ENCODE results near the gene CTSW.

CTSW gene

GRCh38 chr11:65906602-65907001, 27.0 kb downstream of the CTSW start:
- no peak for DNase-seq

DNA sequence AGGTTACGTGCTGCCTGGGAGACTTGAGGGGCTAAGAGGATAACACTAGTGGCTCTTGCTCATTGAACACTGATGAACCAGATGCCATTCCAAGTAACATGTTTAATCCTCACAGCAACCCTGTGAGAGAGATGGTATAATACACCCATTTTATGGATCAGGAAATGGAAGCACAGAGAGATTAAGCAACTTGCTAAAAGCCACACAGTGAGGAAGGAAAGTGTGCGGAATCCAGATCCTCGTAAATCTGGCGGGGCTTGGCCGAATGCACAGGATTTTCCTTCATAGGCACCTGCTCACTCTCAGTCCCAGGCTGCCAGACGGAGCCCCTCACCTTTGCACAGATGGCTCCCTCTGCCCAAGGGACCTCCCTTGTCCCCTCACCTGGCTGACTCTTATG, 28.2 kb downstream of the CTSW start:
- DNase-seq = no peak

- peak; percentile 67 for DNase-seq
Observed at GRCh38 chr11:65911682-65912568, 32.3 kb downstream of the CTSW start.

GRCh38 chr11:65912845-65913244, 33.2 kb downstream of the CTSW start:
- no peak for DNase-seq

- no peak for DNase-seq
Observed at GRCh38 chr11:65915101-65915820, 35.6 kb downstream of the CTSW start.

DNA sequence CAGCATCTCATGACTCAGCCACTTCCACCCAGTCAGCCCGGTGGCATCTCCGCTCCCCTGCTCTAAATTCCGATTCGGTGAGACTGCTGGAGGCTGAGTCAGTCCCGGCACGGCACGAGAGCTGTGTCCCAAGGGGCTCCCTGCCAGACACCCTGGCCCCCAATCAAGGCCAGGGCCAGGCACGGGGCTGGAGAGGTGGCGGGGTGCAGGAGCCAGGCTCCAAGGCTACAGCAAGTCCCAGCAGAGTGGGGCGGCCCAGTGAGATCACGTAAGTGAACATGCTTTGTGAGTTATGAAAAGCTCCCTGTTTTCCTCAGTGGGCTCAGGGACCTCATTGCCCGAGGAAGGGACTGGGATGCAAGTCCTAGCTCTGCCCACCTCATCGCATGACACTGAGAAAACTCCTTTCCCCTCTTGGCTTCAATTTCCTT, 36.2 kb downstream of the CTSW start:
- no peak for DNase-seq

DNA sequence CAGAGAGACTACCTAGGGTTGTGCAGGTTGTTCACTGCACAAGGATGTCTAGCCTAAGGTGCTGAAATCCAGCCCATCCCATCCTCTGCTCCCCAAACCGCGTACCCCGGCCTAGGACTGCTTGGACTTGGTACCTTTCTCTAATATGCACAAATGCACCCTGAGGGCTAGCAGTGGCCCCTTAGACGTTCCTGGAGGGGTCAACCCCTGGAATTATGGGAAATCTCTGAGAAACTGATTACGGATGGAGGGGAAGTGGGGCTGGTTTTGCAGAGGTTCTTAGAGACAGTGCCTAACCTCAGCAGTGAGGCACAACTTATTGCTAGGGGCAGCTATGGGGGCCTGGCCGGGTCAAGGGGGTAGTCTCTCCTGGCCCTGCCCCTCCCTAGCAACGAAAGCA, 36.8 kb downstream of the CTSW start:
- DNase-seq = no peak

GRCh38 chr11:65917077-65917433, 37.4 kb downstream of the CTSW start:
- no peak for DNase-seq

DNA sequence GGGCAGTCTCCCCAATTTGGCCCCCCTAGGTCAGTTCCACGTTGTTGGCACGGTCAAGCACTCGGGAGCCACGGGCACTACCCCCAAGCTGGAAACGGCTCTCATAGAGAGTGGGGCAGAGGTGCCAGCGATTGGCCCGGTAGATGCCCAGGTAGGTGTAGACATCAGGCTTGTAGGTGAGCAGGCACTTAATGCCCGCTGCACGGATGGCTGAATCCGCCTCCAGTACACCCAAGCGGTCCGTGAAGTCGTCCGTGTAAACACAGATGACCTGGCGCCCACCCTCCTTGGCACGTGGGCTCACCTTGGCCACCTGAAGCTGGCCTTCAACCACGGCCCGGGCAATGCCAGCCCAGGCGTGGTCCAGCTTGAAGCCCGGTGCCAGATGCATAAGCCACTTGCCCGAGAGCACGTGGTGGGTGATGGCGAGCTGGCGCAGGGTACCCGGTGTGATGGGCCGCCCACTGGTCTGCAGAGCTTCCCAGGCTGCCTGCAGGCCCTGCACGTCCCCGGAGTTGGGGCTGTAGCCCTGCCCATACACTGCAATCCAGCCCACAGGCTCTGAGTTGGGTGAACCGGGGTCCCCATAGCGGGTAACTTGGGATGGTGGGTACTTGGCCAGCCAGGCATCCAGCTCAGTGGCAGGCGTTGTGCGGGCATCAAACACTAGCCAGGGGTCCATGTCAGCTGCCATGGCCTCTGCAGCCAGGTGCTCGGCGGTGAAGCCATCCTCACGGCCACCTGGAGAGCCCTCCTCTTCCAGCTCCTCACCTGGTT, 38.0 kb downstream of the CTSW start:
- DNase-seq = no peak

GRCh38 chr11:65918211-65919140, 38.8 kb downstream of the CTSW start, which contains the start of gene C11orf68:
Gene C11orf68 (minus strand): TSS chr11:65919062. CDS start chr11:65919031, 31 bp downstream.
- no peak for DNase-seq

DNA sequence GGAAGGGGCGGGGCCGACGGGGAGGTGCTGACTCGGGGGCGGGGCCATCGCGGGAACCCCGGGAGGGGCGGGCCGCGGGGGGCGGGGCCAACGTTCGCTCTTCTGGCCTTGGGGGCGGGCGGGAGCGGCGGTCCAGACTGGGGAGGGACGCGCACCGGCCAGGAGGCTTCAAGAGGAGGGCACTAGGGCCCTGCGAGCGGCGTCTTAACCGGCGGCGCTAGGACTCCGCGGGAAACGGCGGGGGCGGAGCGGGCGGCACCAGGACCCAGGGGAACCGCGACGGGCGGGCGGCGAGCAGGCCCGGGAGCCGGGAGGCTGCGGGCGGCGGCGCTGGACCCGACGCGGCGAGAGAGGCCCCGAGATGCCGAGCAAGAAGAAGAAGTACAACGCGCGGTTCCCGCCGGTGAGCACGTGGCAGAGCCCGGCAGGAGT, 39.5 kb downstream of the CTSW start, which contains the start of gene DRAP1:
DRAP1 (plus strand) TSS at position 286 of the 432 bp plus-strand sequence; CDS start at position 362, 76 bp downstream.
- DNase-seq = peak; percentile 86

DNA sequence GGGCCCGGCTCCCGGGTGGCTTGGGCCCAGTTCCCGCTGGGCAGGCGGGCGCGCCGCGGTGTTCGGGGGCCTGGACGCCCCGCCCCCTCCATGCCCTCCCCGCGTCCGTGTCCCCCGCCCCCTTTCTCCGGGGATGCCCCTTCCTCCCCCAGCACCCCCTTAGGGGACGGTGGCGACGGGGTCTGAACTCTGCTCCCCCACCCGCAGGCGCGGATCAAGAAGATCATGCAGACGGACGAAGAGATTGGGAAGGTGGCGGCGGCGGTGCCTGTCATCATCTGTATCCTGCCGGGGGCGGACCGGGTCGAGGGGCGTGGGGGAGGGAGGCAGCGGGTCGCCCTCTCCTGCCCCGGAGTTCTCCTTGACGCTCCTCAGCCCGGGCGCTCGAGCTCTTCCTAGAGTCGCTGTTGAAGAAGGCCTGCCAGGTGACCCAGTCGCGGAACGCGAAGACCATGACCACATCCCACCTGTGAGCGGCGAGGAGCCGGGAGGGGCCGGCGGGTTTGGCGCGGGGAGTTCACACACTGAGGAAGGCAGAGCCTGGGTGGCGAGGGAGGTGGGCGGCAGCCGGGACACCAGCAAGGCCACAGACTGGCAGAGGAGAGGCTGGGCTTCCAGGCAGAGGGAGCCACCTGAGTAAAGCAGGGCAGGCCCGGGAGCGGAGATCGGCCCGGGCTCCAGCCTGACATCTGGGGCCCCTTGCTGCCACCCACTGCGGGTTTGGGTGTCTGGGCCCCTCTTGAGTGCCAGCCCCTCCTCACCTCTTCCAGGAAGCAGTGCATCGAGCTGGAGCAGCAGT, 40.1 kb downstream of the CTSW start:
- no peak for DNase-seq

DNA sequence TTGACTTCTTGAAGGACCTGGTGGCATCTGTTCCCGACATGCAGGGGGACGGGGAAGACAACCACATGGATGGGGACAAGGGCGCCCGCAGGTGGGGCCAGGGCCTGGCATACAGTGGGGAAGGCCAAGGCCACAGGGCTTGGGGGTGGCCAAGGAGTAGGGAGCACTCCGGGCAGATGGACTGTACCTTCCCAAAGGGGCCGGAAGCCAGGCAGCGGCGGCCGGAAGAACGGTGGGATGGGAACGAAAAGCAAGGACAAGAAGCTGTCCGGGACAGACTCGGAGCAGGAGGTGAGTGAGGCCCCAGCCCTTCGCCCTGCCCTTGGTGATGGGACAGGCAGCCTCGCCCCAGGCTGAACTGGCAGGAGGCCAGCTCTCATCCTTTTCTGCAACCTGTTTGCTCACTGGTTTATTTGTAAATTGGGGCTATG, 40.8 kb downstream of the CTSW start:
- DNase-seq = no peak

- DNase-seq = no peak
Observed at GRCh38 chr11:65921033-65921555, 41.5 kb downstream of the CTSW start.

DNA sequence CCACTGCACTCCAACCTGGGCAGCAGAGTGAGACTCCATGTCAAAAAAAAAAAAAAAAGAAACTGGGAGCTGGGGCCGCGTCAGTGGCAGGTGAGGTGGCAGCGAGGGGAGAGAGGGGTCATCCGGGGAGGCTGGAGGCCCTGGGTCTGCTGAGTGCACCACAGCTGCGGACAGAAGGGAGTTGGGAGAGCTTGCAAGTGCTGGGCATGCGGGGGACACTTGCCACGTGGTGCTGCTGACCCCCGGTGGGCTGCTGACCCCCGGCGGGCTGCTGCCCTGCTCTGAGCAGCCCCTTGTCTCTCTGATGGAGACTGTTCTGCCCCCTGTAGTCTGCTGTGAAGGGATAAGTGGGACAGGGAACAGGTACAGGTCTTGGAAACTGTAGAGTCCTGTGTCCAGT, 42.2 kb downstream of the CTSW start:
- DNase-seq = no peak

- no peak for DNase-seq
Observed at GRCh38 chr11:65922565-65922964, 42.9 kb downstream of the CTSW start.

- no peak for DNase-seq
Observed at GRCh38 chr11:65925397-65925796, 45.8 kb downstream of the CTSW start.

DNA sequence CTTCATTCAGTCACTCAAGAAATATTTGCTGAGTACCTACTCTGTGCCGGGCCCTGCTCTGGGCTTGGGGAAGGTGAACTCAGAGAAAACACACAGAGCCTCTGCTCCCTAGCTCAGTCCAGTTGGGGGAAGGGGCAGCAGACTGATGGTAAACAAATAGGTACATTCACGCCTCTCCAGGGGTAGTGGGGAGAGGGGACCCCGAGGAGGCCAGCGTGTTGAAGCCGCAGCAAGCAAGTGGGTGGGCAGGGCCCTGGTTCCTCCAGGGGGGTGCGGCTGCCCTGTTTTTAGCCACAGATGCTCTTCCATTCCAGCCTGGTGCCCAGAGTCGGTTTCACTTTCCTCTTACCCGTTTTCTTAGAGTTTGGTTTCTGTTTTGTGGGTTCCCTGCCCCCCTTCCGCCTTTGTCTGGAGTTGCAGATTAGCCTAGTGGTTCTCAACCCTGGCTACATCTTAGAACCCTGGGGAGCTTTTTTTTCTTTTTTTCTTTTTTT, 48.3 kb downstream of the CTSW start:
- DNase-seq = no peak

DNA sequence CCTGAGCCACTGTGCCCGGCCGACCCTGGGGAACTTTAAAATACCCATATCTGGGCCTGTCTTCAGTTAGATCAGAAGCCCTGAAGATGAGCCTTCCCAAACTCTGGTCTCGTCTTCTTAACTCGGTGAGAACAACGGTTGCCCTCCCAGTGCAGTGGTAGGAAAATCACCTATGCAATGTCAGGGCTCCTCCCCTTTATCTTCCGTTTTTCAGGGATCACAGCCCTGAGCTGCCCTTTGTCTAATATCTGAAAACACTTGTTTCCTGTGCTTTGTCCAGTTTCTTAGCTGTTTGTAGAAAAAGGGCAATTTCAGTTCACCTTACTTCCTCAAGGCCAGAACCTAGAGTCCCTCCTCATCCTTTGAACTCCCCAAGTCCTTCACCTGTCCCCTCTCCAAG, 49.0 kb downstream of the CTSW start:
- no peak for DNase-seq

DNA sequence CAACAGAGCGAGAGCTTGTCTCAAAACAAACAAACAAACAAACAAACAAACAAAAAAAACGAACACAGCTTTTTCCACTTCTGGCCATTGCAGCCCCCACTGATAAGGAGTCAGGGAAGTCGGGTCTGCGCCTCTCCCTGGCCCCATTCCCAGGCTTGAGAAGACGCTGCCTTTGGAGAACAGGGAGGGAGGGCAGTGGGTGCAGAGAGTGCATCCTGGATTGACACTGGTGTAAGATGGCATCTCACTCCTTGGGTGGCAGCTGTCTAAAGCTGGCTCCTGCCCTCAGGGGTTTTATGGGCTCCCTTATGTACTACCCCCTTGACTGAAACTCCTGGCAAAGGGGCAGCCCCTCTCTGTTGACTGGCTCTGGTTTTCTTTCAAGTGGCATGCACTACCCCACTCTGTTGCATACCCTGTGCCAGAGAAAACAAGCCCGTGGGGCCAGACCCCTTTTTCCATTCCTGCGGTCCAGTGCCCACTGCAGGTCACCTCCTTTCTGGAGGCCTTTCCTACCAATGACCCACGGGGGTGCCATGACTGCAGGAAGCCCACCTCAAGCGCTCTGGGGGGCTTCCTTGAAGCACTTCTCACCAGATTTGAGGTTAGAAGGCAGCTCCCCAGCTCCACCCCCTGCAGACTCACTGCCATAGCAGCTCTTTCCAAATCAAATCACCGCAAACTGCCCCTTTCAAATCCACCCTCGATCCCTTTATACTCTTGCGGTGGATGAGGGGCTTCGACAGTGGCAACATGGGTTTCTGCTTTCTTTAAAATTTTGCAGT, 52.3 kb downstream of the CTSW start:
- DNase-seq = no peak

Data from SHP77 treated with DMSO at 0.1 percent for 48 hours (cell line).